HG03139 (cell line): ENCODE results near the gene SMOC2.
"Not testable (repeated sequence)": the region's sequence is repeated elsewhere in the genome, so short reads cannot be mapped to it uniquely, and the experiment has no call there.

Source experiments
- ATAC-seq: cut with Tn5 transposase; IDR thresholded peaks from one replicate; pipeline ENCODE4 v1.9.1; 2021; ENCODE audit not compliant: unreplicated experiment

The SMOC2 gene

DNA sequence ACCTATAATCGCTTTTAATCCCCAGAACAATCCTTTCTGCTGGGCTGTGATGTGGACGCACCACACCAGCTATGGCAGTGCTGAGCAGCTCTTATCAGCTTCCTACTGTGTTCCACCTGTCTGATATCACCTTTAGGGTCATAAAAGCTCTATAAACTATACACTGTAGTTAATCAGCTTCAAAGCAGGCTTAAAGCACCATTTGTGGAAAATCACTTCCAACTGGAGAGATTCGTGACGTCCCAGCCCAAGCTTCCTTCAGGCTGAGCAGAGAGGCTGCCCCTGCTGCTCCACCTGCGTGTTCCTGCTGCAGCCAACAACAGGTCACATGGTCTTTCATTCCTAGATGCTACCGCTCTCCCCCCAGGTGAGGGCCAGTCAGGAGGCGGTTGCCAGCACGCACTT, 156.5 kb downstream of the SMOC2 start:
- no peak for ATAC-seq

DNA sequence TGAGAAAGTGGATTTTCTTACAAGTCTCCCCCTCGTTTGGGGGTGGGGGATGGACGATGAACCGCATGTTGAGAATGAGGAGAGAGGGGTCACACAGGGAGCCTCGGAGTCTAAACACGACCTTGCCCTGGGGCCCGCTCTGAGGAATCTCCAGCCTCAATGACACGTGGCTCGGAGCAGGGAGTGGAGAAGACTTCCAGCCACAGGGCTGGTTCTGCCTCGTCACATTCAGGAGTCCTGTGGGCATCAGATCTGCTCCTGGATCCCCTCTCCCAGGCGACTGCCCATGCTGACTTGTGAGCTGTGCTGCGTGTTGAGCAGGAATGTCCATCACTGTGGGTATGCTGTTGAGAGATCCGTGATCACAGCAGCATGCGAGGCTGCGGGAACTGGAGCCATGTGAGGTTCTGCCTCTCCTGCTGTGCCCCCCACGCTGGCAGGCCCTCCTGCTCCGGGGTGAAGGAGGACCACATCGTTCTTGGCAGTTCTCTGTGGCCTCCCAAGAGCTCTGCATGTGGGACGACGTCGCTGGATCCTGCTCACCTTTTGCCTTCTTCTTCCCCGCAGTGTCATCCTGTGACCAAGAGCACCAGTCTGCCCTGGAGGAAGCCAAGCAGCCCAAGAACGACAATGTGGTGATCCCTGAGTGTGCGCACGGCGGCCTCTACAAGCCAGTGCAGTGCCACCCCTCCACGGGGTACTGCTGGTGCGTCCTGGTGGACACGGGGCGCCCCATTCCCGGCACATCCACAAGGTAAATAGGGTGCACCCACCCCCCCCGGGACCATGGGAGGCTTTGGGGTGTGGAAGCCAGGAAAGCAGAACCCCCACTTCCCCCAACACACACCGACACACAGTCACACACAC, 157.5 kb downstream of the SMOC2 start:
- ATAC-seq, result no peak

DNA sequence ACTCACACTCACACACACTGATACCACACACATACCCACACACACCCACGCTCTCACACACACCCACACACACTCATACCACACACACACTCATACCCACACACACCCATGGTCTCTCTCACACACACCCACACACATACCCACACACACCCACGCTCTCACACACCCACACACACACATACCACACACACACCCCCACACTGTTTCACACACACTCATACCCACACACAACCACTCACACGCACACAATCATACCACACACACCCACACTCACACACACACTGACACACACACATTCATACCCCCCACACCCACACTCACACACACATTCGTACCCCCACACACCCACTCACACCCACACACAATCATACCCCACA, 158.1 kb downstream of the SMOC2 start:
- no peak for ATAC-seq

DNA sequence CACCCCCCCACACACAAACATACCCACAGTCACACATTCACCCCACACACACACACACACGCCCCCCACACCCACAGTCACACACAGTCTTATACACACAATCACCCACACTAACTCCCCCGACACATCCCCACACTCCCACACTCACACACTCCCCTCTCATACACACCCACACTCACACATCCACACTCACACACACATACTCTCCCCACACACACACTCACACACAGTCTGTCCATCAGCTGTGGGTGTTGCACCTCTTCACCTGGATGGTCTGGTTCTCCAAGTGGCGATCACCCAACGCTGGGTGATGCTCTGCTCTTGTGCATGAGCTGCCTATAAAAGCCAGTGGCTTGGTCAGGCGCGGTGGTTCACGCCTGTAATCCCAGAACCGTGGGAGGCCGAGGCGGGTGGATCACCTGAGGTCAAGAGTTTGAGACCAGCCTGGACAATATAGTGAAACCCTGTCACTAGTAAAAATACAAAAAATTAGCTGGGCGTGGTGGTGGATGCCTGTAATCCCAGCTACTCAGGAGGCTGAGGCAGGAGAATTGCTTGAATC, 158.9 kb downstream of the SMOC2 start:
- no peak for ATAC-seq

DNA sequence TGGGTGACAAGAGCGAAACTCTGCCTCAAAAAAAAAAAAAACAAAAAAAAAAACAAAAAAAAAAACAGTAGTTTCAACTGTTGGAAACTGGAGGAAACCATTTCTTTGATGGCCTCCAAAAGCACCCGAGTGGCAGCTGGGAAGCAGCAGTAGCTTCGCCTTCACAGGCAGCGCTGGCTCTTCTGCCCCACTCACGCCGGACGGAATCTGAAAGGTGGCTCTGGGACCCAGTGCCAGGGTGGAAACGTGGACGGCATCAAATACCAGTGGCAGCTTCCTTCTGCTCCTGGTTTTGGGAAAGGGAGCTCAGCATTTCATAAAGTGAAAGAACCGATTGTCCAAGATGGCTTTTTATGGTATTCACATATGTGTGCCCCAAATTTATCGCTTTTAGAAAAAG, 159.4 kb downstream of the SMOC2 start:
- ATAC-seq, result no peak

DNA sequence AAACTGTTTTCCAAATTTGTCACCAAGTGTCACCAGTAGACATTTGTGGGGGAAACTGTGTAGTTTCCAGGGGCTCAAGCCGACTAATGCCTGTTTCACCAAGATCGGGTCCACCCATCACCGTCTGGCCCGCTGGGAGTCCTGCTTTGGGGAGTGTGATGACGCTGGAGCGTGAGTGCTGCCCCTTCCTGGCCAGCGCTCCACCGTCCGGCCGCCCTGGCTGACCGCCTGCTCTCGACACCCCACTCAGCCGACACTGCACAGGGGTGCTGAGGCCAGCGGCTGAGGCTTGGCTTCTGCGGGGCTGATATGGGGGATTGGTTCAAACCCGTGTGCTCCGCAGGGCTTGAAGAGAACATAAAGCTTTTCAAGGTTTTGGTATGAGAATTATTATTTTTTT, 160.1 kb downstream of the SMOC2 start:
- no peak for ATAC-seq

DNA sequence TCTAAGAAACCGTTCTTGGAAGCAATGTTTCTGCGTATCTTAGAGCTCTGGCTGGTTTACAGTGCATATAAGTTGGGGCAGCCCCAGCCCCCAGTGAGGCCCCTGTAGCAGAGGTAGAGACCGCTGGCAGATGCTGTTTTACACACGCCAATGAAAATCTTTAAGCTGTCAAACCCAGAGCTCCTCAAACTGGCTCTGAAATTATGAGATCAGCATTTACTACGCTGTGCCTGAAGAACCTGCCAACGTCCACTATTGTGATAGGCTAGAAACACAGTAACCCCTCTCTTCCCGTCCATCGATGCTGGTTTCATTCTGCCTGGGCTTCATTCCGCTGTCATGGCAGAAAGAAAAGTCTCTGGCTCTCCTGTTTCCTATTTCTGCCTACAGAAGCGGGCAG, 160.6 kb downstream of the SMOC2 start:
- no peak for ATAC-seq

DNA sequence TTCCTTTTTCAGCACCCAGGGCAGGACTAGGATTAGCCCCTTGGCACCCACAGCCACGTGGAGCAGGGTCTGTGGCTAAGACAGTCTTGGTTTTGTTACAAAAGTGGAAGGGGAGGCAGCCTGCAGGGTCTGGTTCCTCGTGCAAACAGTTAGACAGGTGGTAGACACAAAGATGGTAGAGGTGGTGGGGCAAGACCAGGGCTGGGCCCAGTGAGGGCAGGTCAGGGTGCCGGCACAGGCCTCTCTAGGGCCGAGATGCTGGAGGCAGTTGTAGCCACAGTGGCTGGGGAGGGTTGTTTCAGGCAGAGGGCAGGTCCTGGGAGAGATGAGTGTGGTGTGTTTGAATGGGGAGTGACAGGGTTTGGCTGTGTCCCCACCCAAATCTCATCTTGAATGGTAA, 161.6 kb downstream of the SMOC2 start:
- ATAC-seq, result no peak

DNA sequence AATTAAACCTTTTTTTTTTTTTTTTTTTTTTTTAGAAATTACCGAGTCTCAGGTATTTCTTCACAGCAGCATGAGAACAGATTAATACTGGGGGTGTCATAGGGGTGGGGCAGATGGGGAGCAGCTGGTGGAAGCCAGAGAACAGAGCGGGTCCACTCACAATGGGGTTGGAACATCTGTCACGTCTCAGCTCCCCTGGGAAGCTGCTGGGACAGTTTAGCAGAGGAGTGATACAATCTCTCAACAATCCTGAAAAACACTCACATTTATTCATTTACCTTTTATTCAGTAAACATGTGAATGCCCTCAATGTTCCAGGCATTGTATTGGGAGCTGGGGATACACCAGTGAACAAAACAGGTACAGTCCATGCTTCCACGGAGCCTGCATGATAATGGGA, 162.2 kb downstream of the SMOC2 start:
- no peak for ATAC-seq

DNA sequence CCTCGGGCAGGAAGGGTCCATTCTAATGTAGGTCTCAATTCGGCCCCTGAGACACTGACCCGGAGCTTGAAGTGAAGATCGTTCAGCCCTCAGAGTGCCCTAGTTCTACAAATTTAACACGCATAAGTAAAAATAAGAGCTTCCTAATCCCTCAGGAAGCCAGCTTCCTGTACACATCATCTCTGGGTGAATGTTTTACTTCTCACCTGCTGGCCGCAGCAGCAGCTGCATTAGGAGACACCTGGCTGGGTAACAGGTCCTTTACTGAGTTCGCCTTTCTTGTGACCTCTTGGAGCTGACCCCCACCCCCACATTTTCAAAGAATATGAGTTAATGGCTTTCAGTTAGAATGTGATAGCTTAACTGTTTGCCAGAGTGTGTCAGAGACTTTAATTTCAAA, 165.0 kb downstream of the SMOC2 start:
- ATAC-seq, result no peak

DNA sequence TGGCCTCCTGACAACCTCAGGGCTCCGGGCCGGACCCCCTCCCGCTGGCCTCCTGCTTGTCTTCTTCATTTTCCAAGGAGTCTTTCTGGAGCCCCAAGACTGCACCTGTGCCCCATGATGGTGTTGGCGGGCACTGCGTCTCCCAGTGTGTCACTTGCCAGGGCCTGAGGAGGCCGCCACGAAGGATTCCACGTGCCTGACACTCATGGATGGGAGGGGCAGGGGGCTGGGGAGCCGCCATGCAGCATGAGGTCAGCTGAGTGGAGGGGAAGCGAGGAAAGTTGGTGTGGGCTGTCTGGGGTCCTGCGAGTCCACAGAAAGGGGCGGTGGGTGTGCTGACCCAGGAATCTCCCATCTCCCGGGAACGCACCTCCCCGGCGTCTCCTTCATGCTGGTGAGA, 165.7 kb downstream of the SMOC2 start:
- ATAC-seq, result no peak

DNA sequence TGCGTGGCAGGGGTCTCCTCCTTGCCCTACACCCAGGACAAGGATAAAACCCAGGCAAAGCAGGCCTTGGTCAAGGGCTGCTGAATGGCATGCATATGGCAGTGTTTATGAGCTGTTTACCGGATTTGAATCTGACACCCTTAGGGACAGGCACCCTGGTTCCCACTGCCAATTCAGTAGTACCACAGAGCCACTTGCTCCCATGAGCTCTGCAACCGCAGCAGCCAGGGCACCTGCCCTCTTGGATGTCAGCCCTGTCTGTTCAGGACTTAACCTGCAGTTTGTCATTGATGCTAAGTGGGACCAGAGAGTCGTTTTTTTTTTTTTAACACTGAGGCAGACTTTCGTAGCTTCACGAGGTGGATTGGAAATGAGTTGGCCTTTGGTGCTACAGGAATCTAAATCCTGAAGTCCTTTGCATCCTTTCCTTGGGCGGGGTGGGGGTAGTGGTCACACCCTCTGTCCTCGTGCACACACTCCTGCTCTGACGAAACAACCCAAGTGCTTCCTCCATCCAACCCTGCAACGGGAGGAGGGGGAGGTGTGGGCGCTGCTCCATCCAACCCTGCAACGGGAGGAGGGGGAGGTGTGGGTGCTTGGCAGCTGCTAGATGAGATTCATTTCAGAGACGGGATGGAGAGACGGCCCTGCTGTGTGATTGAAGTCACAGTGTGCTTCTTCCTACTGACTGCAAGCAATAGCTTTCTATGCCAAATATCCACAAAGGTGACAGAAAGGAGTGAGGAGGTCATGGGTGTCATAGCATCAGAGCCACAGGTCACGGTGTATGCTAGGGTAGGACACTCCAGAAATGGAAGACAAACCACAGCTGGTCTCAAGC, 166.5 kb downstream of the SMOC2 start:
- no peak for ATAC-seq

DNA sequence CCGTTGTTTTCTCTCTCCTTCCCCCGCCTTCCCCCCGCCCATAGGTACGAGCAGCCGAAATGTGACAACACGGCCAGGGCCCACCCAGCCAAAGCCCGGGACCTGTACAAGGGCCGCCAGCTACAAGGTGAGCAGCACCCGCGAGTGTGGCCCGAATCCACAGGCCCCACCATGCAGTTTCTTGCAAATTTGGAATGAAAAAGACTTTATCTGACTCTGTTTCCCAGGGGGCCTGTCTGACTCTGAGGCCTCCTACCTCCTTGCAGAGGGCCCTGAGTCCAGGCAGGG, 167.1 kb downstream of the SMOC2 start:
- ATAC-seq, result no peak

DNA sequence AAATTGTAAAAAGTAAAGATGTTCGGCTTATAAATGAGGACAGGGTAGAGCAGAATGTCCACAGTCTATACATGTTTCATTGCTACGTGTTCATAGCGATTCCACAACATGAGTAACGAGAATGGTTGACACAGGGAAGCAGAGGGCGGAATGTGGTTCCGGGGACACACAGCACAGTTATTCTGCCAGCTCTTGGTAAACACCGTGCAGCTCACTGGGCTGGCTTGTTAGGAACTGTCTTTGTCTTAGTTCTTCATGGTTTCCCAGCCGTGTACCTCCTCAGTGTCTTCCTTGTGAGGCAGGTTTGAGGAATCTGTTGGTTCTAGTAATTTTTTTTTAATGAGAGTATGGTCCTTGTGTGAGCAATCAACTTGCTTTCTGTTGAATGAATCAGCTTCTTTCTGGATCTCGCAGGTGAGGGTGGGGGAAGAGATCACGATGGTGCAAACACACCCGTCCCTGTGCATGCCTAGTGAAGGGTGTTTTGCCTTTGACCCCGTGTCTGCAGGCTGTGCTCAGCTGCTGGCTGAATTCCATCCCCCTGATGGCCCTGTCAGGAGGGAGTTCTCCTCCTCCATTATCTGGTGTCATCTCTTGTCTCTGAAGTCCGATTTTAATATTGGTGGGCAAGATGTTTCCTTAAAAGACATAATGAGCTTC, 168.2 kb downstream of the SMOC2 start:
- ATAC-seq, result no peak

DNA sequence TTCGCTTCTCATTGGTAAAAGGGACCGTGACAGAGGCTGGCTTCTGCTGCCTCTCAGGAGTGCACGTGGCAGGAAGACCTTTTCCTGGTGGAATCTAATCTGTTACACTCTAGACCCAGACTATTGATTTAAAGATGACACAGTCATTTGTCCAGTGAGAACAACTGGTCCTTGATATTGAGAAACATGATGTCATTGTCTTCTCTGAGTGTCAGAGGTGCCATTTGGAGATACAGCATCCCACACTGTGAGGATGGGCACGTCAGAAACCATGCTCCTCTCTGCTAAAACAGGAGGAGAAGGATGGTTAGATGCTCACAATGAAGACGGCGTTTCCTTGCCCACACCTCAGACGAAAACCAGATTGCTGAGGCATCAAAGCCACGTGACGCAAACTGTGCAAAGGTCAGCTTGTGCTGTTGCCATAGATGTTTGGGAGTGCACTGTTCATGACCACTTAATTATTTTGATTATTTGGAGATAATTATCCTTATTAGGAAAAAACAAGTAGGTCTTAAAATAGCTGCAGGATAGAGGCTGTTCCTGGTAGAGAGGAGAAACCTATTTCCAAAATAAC, 169.0 kb downstream of the SMOC2 start:
- no peak for ATAC-seq

DNA sequence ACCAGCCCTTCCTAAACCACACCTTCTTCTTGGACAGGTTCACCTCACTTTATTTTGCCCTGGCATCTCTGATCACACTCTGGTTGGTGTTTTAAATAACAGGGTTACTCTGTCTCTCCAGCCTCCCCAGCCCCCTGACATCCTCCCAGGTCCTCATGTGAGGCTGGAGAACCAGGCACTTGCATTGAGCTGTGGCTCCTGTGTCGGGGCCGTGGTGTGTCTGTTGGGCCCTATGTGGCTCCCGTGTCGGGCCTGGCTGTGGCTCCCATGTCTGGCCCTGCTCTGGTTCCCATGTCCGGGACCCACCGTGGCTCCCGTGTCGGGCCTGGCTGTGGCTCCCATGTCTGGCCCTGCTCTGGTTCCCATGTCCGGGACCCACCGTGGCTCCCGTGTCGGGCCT, 170.0 kb downstream of the SMOC2 start:
- ATAC-seq, result not testable (repeated sequence)

DNA sequence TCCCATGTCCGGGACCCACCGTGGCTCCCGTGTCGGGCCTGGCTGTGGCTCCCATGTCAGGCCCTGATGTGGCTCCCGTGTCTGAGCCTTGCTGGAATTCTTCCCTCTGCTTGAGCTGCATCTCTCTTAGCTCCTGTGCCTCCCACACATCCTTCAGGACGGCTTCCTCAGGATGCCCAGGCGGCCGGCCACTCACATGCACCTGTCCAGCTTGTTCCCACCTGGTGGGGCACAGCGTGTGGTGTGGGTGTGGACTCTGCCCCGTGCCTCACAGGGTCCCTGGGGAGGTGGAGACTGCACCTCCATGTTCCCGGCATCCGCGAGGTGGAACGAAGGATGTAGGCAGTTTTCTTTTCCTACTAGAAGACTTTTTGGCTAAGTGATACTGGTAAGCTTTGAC, 170.7 kb downstream of the SMOC2 start:
- no peak for ATAC-seq

DNA sequence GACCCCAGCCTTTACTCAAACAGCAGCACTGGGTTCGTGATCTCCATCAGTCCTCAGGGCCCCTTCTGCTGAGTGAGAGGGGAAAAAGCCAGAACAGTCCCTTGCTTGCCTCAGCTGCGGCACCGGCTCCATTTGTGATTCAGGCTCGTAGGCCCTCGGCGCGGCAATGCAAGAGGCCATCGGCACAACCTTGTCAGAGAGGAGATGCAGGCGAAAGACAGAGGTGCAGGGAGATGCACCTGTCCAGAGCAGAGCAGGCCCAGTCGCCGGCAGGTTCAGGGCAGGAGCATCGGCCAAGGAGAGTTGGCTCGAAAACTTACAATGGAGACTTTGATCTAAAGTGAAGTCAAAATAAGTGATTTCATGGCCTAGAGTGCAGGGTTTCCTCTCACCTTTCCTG, 171.6 kb downstream of the SMOC2 start:
- ATAC-seq, result no peak

DNA sequence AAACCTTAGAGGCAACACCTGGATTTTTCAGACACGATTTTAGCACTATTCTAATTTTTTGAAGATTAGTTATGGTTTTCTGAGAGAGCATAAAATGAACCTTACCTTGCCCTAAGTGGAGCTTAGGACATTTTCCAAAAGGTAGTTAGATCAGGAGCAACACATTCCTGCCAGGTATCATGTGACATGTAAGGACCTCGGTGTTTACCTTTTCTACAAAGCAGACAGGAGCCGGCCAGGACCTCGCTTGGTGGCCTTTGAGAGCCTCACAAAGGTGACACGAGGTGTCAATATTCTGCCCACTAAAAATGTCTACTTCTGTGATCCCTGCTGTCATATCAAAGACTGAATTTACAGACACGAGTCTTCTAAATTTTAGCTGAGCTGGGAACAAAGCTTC, 174.9 kb downstream of the SMOC2 start:
- ATAC-seq, result no peak

DNA sequence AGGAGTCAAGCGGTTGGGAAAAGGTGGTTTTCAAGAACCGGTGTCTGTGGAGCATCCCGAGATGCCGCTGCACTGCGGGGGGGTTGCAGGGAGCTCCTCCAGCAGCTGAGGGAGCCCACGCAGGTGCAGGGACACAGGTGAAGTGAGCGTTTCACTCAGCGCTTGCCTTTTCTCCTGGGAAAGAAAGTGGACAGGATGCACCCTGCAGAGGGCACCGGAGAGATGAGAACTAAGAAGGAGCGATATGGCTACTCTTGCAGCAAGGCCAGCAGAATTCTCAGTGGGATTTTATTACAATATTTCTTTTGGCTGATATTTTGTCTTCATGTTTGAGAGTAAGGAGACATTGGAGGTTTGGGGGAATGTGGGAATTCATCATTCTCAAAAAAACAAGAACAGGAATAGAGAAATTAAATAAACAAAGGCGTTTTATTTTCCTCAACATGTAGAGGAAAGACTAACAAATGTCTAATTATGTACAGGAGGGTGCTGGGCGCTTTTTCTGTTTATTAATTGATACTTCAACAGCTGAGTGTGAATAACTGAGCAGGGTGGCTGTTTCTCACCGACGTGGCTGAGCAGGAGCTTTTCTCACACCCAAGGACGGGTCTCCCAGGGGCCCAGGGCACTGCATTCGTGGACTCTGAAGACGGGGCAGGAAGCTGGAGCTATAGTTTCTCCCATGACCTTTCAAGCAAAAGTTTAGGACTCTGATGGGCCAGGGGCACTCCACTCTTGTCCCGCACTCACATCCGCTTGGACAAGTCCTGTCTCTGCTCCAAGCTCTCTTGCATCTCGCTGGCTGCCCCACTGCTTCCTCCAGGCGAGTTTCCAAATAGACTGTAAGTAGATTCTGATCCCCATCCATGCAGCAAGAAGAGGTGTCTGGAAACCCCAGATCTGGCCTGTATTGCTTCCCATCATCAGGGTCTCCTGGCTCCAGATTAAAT, 176.1 kb downstream of the SMOC2 start:
- ATAC-seq, result no peak
